Transverse colon (tissue), 4 donors: ENCODE measurements around the gene PRKCZ. TPM values are rescaled to one million over a fixed set of nuclear protein-coding genes. Genes with fewer than 3 reads are reported as not detected.
A peak's percentile ranks its signal among the peaks of the same experiment; 100 is the strongest.

ENCODE experiments used
- DNase-seq: peaks from one replicate; pipeline ENCODE4 v3.0.0-alpha.2; 2019
- H3K27ac ChIP-seq, 4 donors: fragments of 200-600 bp; sonication (generic); 2 replicates each; pipeline ENCODE4 v1.5.1; 2016 to 2018; ENCODE audit warnings: inconsistent platforms in 4 of 4
- H3K27me3 ChIP-seq: fragments of 200-600 bp; sonication (generic); 2 replicates; pipeline ENCODE4 v1.5.1; 2017; ENCODE audit warnings: inconsistent platforms
- H3K36me3 ChIP-seq, 4 donors: fragments of 200-600 bp; sonication (generic); 2 replicates each; pipeline ENCODE4 v1.5.1; 2017 to 2019; ENCODE audit warnings: inconsistent platforms in 4 of 4
- H3K4me1 ChIP-seq, 4 donors: fragments of 200-600 bp; sonication (generic); 2 replicates each; pipeline ENCODE4 v1.5.1; 2017 to 2020; ENCODE audit warnings: inconsistent platforms in 4 of 4
- H3K4me3 ChIP-seq, 4 donors: fragments of 200-600 bp; sonication (generic); 1 replicate in 1 of 4; 2 replicates in 3 of 4; pipeline versions ENCODE4 v1.5.1 to v1.6.1; 2017 to 2019; ENCODE audit warnings: inconsistent platforms in 4 of 4
- H3K9me3 ChIP-seq, 2 donors: fragments of 200-600 bp; sonication (generic); 2 replicates each; pipeline ENCODE4 v1.5.1; 2017 to 2019; ENCODE audit warnings: inconsistent platforms in 2 of 2
- CTCF ChIP-seq, 5 experiments: fragments of 200-600 bp in 3 of 5; fragments of 450-650 bp in 2 of 5; sonication (generic) in 3 of 5; IDR thresholded peaks; 1 replicate in 2 of 5; 2 replicates in 3 of 5; pipeline ENCODE4 v1.5.1; 2016 to 2017; ENCODE audit warnings: antibody characterized with exemption in 5 of 5, inconsistent platforms in 3 of 5, mild to moderate bottlenecking in 2 of 5, moderate library complexity in 1 of 5
- EP300 ChIP-seq: sonication (generic); formaldehyde crosslinking; IDR thresholded peaks from one replicate; pipeline ENCODE4 v1.6.1; 2017; ENCODE audit warnings: antibody characterized with exemption, low read depth
- POLR2A ChIP-seq: fragments of 450-650 bp; IDR thresholded peaks from one replicate; pipeline ENCODE4 v1.6.1; 2016; ENCODE audit warnings: antibody characterized with exemption, mild to moderate bottlenecking, moderate library complexity
- POLR2AphosphoS5 ChIP-seq, 3 donors: sonication (generic); formaldehyde crosslinking; IDR thresholded peaks; one replicate each; pipeline ENCODE4 v1.6.1; 2016; ENCODE audit warnings: antibody characterized with exemption in 3 of 3
- WGBS, 2 donors: methylation state at CpG; one replicate each; pipeline ENCODE4 v1.1.5; 2018; ENCODE audit warnings: low coverage in 1 of 2; 5-methylcytosine and 5-hydroxymethylcytosine counted together
- in situ Hi-C, 4 donors: fragments of 200-750 bp; cut with MboI; loops; one replicate each; pipeline versions ENCODE4 v1.15.0 to v1.15.1; 2017; ENCODE audit warnings: low sequenced_read_pairs in 3 of 4, low pct_ligation_motif_present in 1 of 4, low pct_unique_long_range_greater_than_20kb in 1 of 4
- intact Hi-C: fragments of 100-400 bp; cut with DNase I; formaldehyde crosslinking; loops from one replicate; pipeline ENCODE4 v1.15.1; 2023; ENCODE audit warnings: low total_unique reads
- total RNA-seq, 4 donors: library from RNA; depleted of rRNA; stranded (reverse); fragments of >200 nt; gene quantifications; one replicate each; pipeline ENCODE4 v1.1.0, GENCODE V29; 2016

PRKCZ gene
- total RNA-seq, 4 donors from 2014 or later, result 48.6 to 96.7 (median 54.4) TPM

GRCh38 chr1:2133879-2134215 lies 83.6 kb downstream of the PRKCZ start:
- TF ChIP-seq EP300 (no peak), POLR2AphosphoS5 (IDR thresholded peaks at IDR 0.05) (no peak)
- intact Hi-C loops (loop anchor here (5.0 kb wide), 1 partner anchor 38 kb away; no protein-coding TSS in a partner anchor), in situ Hi-C loops (no loop called here)
- no peak for DNase-seq
- Histone ChIP-seq H3K36me3 (no peaks in the 10 kb centered on the region), H3K4me3 (peak overlapping the region in 3 of 4 donors; percentile 23 to 35 (median 34)), H3K27me3 (no peaks in the 10 kb centered on the region), H3K4me1 (peaks cover 13 to 56% (median 48%) of the 10 kb centered on the region in 4 donors), H3K9me3 (no peaks in the 10 kb centered on the region), H3K27ac (peak overlapping the region; percentile 85 to 93 (median 89))
- WGBS, 2 donors, result 82% methylated on average over 17 of the region's 17 CpGs; no CpG with 5 or more reads in 1 of the 2 donors

GRCh38 chr1:2134266-2134620 lies 84.0 kb downstream of the PRKCZ start:
- peaks cover 13 to 60% (median 51%) of the 10 kb centered on the region in 4 donors for H3K4me1 ChIP-seq

GRCh38 chr1:2134621-2135307 lies 84.6 kb downstream of the PRKCZ start:
- H3K27me3 ChIP-seq, result no peaks in the 10 kb centered on the region
- H3K9me3 ChIP-seq, result no peaks in the 10 kb centered on the region
- peaks cover 13 to 62% (median 55%) of the 10 kb centered on the region in 4 donors for H3K4me1 ChIP-seq
- WGBS, 2 donors, result 88% methylated on average over 35 of the region's 40 CpGs; no CpG with 5 or more reads in 1 of the 2 donors
- DNase-seq, result no peak
- peak overlapping the region; percentile 85 to 93 (median 89) for H3K27ac ChIP-seq
- no peak overlapping the region for H3K4me3 ChIP-seq
- no peaks in the 10 kb centered on the region for H3K36me3 ChIP-seq
- in situ Hi-C loops (no loop called here), intact Hi-C loops (loop anchor here (5.0 kb wide), 1 partner anchor 38 kb away; no protein-coding TSS in a partner anchor)
- TF ChIP-seq POLR2AphosphoS5 (IDR thresholded peaks at IDR 0.05) (no peak), CTCF (IDR thresholded peaks at IDR 0.05) (no peak), EP300 (no peak), POLR2A (no peak)

More at GRCh38 chr1:2134266-2134620, 84.0 kb downstream of the PRKCZ start:
- 87 to 92% methylated on average over 9 of the region's 9 CpGs for WGBS, 2 donors
- in situ Hi-C loops, result no loop called here
- peak overlapping the region; percentile 85 to 93 (median 89) for H3K27ac ChIP-seq
- intact Hi-C loops, result loop anchor here (5.0 kb wide), 1 partner anchor 38 kb away; no protein-coding TSS in a partner anchor
- TF ChIP-seq POLR2AphosphoS5 (IDR thresholded peaks at IDR 0.05) (no peak), POLR2A (no peak), CTCF (IDR thresholded peaks at IDR 0.05) (no peak)
- no peaks in the 10 kb centered on the region for H3K27me3 ChIP-seq
- DNase-seq, result no peak
- no peaks in the 10 kb centered on the region for H3K9me3 ChIP-seq
- no peak overlapping the region for H3K4me3 ChIP-seq
- no peaks in the 10 kb centered on the region for H3K36me3 ChIP-seq

GRCh38 chr1:2135441-2135841 lies 85.2 kb downstream of the PRKCZ start:
- Histone ChIP-seq H3K27me3 (no peaks in the 10 kb centered on the region), H3K27ac (peak overlapping the region; percentile 85 to 93 (median 89)), H3K4me3 (no peak overlapping the region), H3K4me1 (peaks cover 13 to 62% (median 55%) of the 10 kb centered on the region in 4 donors), H3K9me3 (no peaks in the 10 kb centered on the region), H3K36me3 (no peaks in the 10 kb centered on the region)
- intact Hi-C loops, result no loop called here
- peak; percentile 45 for DNase-seq
- in situ Hi-C loops, result no loop called here
- WGBS, 2 donors, result 64% methylated on average over 13 of the region's 13 CpGs; no CpG with 5 or more reads in 1 of the 2 donors
- TF ChIP-seq POLR2AphosphoS5 (IDR thresholded peaks at IDR 0.05), result peak; percentile 14 to 52 (median 29)
- no peak for TF ChIP-seq EP300
- TF ChIP-seq POLR2A, result no peak
- TF ChIP-seq CTCF (IDR thresholded peaks at IDR 0.05), result no peak
